COLO668 (cell line): Measurements from ENCODE around the gene RAB40AL.

Experiments used
- DNase-seq: peaks from one replicate; lab custom pipeline; 2025; ENCODE audit not compliant: unreplicated experiment; lab: John Stamatoyannopoulos, UW

RAB40AL gene

GRCh38 chrX:102979536-102979935 is 42.5 kb downstream of the RAB40AL start:
- no peak for DNase-seq

DNA sequence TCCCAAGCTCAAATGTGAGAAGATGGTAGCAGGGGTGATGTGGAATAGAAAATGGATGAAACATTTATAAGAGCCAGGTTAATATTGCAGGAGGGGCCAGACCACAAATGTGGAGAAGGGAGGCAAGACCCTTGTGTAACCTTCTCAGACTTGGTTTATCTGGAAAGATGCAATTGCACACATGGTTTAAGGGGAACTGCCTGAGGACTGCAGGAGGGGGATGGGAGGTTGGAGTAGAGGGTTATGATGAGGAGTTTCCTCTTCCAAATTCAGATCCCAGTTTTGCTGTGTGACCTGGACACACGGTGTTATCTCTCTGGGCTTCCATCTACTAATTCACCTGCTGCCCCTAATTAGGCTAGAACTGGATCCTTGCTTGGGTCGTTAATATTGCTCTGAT is 46.1 kb downstream of the RAB40AL start:
- no peak for DNase-seq

DNA sequence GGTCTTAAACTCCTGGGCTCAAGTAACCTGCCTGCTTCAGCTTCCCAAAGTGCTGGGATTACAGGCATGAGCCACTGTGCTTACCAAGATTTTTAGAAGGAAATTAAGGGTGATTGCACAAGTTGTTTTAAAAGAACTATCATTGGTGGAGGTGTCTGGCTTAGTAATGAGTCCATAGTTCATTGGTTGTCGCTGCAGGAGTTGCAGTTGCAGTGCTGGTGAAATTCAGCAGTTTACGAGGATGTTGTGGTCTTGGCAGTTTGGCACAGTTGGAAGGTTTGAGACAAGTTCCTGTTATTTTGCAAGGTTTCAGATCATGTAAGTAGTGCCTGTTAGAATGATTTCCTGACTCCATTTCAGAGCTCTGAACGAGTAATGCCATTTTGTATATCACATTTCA is 48.1 kb downstream of the RAB40AL start:
- no peak for DNase-seq
